HepG2 (cell line): Measurements from ENCODE around the gene STX2. TPM values are rescaled to one million over a fixed set of nuclear protein-coding genes. Genes with fewer than 3 reads are reported as not detected.

Source experiments
- CSRNP1 ChIP-seq: sonication (generic); formaldehyde crosslinking; IDR thresholded peaks from 2 replicates; pipeline ENCODE4 v1.8.1; 2023; ENCODE audit warnings: mild to moderate bottlenecking, missing genetic modification reagents
- CSRNP2 ChIP-seq: sonication (generic); formaldehyde crosslinking; conservative IDR thresholded peaks from 2 replicates; pipeline ENCODE4 v1.8.0; 2022; ENCODE audit warnings: low read depth, missing genetic modification reagents
- KLF9 ChIP-seq: IDR thresholded peaks from 2 replicates; pipeline ENCODE4 v1.6.1; 2016; ENCODE audit warnings: low read depth
- MAFF ChIP-seq: IDR thresholded peaks from 2 replicates; pipeline ENCODE4 v1.6.1; 2011; ENCODE audit warnings: low read depth, low read length, improper control_type of control experiment
- NFKB2 ChIP-seq: sonication (generic); formaldehyde crosslinking; IDR thresholded peaks from 2 replicates; pipeline ENCODE4 v1.4.0; 2020; ENCODE audit warnings: missing genetic modification reagents, borderline replicate concordance
- SP1 ChIP-seq, 2 experiments: fragments of 450-650 bp in 1 of 2; sonication (generic) in 1 of 2; formaldehyde crosslinking in 1 of 2; IDR thresholded peaks; 2 replicates each; pipeline versions ENCODE4 v1.4.0 to v1.6.1; 2016 to 2020; ENCODE audit warnings: missing genetic modification reagents in 1 of 2
- SP5 ChIP-seq: IDR thresholded peaks from 2 replicates; pipeline ENCODE4 v1.6.1; 2016; ENCODE audit warnings: low read depth, borderline replicate concordance
- USF2 ChIP-seq, 2 experiments: sonication (generic) in 1 of 2; formaldehyde crosslinking in 1 of 2; IDR thresholded peaks; 2 replicates each; pipeline versions ENCODE4 v1.5.1 to v1.6.1; 2011 to 2020; ENCODE audit warnings: borderline replicate concordance in 1 of 2, low read depth in 1 of 2, low read length in 1 of 2, mild to moderate bottlenecking in 1 of 2, missing genetic modification reagents in 1 of 2, moderate library complexity in 1 of 2
- YEATS2 ChIP-seq: sonication (generic); formaldehyde crosslinking; IDR thresholded peaks from 2 replicates; pipeline ENCODE4 v1.4.0; 2020; ENCODE audit warnings: missing genetic modification reagents, borderline replicate concordance
- ZBTB7B ChIP-seq: sonication (generic); formaldehyde crosslinking; IDR thresholded peaks from 2 replicates; pipeline ENCODE4 v1.4.0; 2020; ENCODE audit warnings: missing genetic modification reagents
- ZNF414 ChIP-seq: sonication (generic); formaldehyde crosslinking; IDR thresholded peaks from 2 replicates; pipeline ENCODE4 v1.5.0; 2020; ENCODE audit warnings: missing genetic modification reagents
- polyA plus RNA-seq, 8 experiments: library from polyadenylated mRNA; depleted of rRNA in 3 of 8; stranded (reverse) in 7 of 8; unstranded in 1 of 8; fragments of >200 nt; fragmentation: Illumina TruSeq in 4 of 8; extraction: Trizol in 4 of 8; gene quantifications; 2 replicates each; pipeline versions ENCODE4 v1.2.1 to v1.2.3, GENCODE V29; 2011 to 2016; ENCODE audit warnings: low read depth in 4 of 8, missing spikeins in 1 of 8, mixed read lengths in 1 of 8; ENCODE audit not compliant: insufficient read depth in 1 of 8
- total RNA-seq, 5 experiments: library from RNA; depleted of rRNA; stranded (reverse); fragments of >200 nt; fragmentation: Illumina TruSeq; extraction: Trizol; gene quantifications; 2 replicates each; pipeline ENCODE4 v1.2.3, GENCODE V29; 2016; ENCODE audit warnings: low read depth in 1 of 5
- TF ChIP-seq, protein P1 (sequence below): sonication (generic); formaldehyde crosslinking; IDR thresholded peaks from 2 replicates; pipeline ENCODE4 v1.4.0; 2020; ENCODE audit warnings: mild to moderate bottlenecking, low read depth, missing genetic modification reagents
- TF ChIP-seq, protein P2 (sequence below): IDR thresholded peaks from 2 replicates; pipeline ENCODE4 v1.6.1; 2016; ENCODE audit warnings: mild to moderate bottlenecking, missing biosample characterization, missing genetic modification reagents
- TF ChIP-seq, protein P3 (sequence below): sonication (generic); formaldehyde crosslinking; IDR thresholded peaks from 2 replicates; pipeline ENCODE4 v1.5.1; 2020; ENCODE audit warnings: mild to moderate bottlenecking, missing genetic modification reagents

STX2 gene
- total and polyA plus RNA-seq, 2 of the 13 experiments (the other 11 are each of a cell fraction or from before 2014, with no cell fraction given), result 13.4 to 25.1 TPM

DNA sequence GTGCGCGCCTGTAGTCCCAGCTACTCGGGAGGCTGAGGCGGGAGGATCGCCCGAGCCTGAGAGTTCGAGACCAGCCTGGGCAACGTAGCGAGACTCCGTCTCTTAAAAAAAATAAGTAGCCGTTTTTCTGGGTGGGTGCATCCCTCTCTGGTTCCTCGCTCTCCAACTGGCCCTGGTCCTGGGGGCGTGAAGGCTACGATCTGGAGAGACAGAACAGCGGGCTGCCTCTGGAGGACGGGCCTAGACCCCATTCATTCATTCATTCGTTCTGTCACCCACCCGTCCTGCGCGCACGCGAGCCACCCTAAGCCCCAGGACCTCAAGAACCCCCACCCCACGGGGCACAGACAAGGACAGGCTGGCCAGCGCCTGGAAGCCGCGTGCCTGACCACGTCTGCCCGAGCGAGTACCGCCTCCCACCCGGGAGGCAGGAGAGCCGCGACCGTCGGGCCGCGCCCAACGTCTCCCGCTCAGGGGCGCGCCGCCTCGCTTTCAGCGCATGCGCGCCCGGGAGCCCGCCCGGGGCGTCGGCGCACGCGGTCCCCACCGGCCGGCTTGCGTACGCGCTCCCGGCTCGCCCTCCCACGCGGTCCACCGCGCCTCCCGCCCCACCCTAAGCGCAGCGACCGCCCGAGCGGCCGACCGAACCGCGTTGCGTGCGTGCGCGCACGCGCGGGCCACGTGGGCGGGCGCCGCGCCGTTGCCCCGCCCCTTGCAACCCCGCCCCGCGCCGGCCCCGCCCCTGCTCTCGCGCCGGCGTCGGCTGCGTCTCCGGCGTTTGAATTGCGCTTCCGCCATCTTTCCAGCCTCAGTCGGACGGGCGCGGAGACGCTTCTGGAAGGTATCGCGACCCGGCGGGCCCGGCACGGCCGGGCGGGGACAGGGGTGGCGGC lies 32.5 kb upstream of the STX2 start, which contains the start of gene RAN (continued):
- TF ChIP-seq, protein P1, sequence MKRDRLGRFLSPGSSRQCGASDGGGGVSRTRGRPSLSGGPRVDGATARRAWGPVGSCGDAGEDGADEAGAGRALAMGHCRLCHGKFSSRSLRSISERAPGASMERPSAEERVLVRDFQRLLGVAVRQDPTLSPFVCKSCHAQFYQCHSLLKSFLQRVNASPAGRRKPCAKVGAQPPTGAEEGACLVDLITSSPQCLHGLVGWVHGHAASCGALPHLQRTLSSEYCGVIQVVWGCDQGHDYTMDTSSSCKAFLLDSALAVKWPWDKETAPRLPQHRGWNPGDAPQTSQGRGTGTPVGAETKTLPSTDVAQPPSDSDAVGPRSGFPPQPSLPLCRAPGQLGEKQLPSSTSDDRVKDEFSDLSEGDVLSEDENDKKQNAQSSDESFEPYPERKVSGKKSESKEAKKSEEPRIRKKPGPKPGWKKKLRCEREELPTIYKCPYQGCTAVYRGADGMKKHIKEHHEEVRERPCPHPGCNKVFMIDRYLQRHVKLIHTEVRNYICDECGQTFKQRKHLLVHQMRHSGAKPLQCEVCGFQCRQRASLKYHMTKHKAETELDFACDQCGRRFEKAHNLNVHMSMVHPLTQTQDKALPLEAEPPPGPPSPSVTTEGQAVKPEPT (CRISPR knock-in tag), result no peak
- TF ChIP-seq NFKB2 (CRISPR knock-in tag), result peak; percentile 92
- TF ChIP-seq, protein P2, sequence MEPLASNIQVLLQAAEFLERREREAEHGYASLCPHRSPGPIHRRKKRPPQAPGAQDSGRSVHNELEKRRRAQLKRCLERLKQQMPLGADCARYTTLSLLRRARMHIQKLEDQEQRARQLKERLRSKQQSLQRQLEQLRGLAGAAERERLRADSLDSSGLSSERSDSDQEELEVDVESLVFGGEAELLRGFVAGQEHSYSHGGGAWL (CRISPR knock-in tag), result peak; percentile 71; the same call in 1 of the 2 replicates
- no peak; the same call in 1 of the 2 replicates for TF ChIP-seq CSRNP2 (CRISPR knock-in tag)
- no peak for TF ChIP-seq CSRNP1 (CRISPR knock-in tag)
- no peak for TF ChIP-seq MAFF
- TF ChIP-seq USF2 (IDR thresholded peaks at IDR 0.05; ENCODE audit: low read depth, low read length), result no peak; the same call in 1 of the 2 replicates
- TF ChIP-seq USF2 (CRISPR knock-in tag; IDR thresholded peaks at IDR 0.05; ENCODE audit: borderline replicate concordance), result no peak
- peak; percentile 36; the same call in 1 of the 2 replicates for TF ChIP-seq YEATS2 (CRISPR knock-in tag)
- TF ChIP-seq, protein P3, sequence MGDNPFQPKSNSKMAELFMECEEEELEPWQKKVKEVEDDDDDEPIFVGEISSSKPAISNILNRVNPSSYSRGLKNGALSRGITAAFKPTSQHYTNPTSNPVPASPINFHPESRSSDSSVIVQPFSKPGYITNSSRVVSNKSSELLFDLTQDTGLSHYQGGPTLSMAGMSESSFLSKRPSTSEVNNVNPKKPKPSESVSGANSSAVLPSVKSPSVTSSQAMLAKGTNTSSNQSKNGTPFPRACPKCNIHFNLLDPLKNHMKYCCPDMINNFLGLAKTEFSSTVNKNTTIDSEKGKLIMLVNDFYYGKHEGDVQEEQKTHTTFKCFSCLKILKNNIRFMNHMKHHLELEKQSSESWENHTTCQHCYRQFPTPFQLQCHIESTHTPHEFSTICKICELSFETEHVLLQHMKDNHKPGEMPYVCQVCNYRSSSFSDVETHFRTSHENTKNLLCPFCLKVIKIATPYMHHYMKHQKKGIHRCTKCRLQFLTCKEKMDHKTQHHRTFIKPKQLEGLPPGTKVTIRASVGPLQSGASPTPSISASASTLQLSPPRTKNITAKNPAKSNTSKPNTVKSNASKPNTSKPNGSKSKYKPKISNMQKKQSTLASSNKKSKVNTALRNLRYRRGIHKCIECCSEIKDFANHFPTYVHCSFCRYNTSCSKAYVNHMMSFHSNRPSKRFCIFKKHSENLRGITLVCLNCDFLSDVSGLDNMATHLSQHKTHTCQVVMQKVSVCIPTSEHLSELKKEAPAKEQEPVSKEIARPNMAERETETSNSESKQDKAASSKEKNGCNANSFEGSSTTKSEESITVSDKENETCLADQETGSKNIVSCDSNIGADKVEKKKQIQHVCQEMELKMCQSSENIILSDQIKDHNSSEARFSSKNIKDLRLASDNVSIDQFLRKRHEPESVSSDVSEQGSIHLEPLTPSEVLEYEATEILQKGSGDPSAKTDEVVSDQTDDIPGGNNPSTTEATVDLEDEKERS (CRISPR knock-in tag), result no peak
- no peak; the same call in 1 of the 2 replicates for TF ChIP-seq ZBTB7B
- peak; percentile 9; the same call in 1 of the 2 replicates for TF ChIP-seq SP5 (CRISPR knock-in tag)
- no peak for TF ChIP-seq SP1 (IDR thresholded peaks at IDR 0.05)
- TF ChIP-seq SP1 (CRISPR knock-in tag; IDR thresholded peaks at IDR 0.05), result no peak
- TF ChIP-seq KLF9 (CRISPR knock-in tag), result no peak
- no peak for TF ChIP-seq ZNF414 (CRISPR knock-in tag)
